Hepatocyte (in vitro differentiated cells): ENCODE data around the gene DIP2C. TPM values are rescaled to one million over a fixed set of nuclear protein-coding genes. Genes with fewer than 3 reads are reported as not detected.

Experiments used
- DNase-seq: peaks from one replicate; pipeline ENCODE4 v3.0.0-alpha.2; 2016; ENCODE audit warnings: low spot score
- H2AFZ ChIP-seq: fragments of 200-600 bp; sonication (generic); 2 replicates; pipeline ENCODE4 v1.6.0; 2016; ENCODE audit warnings: antibody characterized with exemption, mild to moderate bottlenecking
- H3K27ac ChIP-seq: fragments of 200-600 bp; sonication (generic); 2 replicates; pipeline ENCODE4 v1.5.1; 2016; ENCODE audit warnings: mild to moderate bottlenecking
- H3K27me3 ChIP-seq: fragments of 200-600 bp; sonication (generic); 2 replicates; pipeline ENCODE4 v1.6.1; 2016
- H3K36me3 ChIP-seq: fragments of 200-600 bp; sonication (generic); replicated peaks from 2 replicates; pipeline ENCODE4 v1.5.1; 2016; ENCODE audit warnings: low read depth; ENCODE audit not compliant: insufficient read depth
- H3K4me1 ChIP-seq: fragments of 200-600 bp; sonication (generic); 2 replicates; pipeline ENCODE4 v1.5.1; 2016; ENCODE audit warnings: mild to moderate bottlenecking, moderate library complexity; ENCODE audit not compliant: insufficient read depth
- H3K4me2 ChIP-seq: fragments of 200-600 bp; sonication (generic); 2 replicates; pipeline ENCODE4 v1.6.0; 2016
- H3K4me3 ChIP-seq: fragments of 200-600 bp; sonication (generic); 2 replicates; pipeline ENCODE4 v1.5.1; 2016; ENCODE audit warnings: mild to moderate bottlenecking
- H3K79me2 ChIP-seq: fragments of 200-600 bp; sonication (generic); 2 replicates; pipeline ENCODE4 v1.6.0; 2017; ENCODE audit warnings: mild to moderate bottlenecking
- H3K9me2 ChIP-seq: fragments of 200-600 bp; sonication (generic); replicated peaks from 2 replicates; pipeline ENCODE4 v1.6.0; 2017; ENCODE audit warnings: mild to moderate bottlenecking; ENCODE audit not compliant: insufficient read depth
- H3K9me3 ChIP-seq: fragments of 200-600 bp; sonication (generic); 2 replicates; pipeline ENCODE4 v1.5.1; 2016; ENCODE audit warnings: low read depth, mild to moderate bottlenecking
- H4K20me1 ChIP-seq: fragments of 200-600 bp; sonication (generic); 2 replicates; pipeline ENCODE4 v1.6.0; 2016; ENCODE audit warnings: mild to moderate bottlenecking; ENCODE audit not compliant: insufficient read depth, poor library complexity, severe bottlenecking
- CTCF ChIP-seq: fragments of 200-600 bp; sonication (generic); IDR thresholded peaks from 2 replicates; pipeline ENCODE4 v1.5.1; 2016; ENCODE audit warnings: antibody characterized with exemption, mild to moderate bottlenecking; ENCODE audit not compliant: poor library complexity
- EZH2 ChIP-seq: fragments of 200-600 bp; sonication (generic); IDR thresholded peaks from 2 replicates; pipeline ENCODE4 v1.6.1; 2016; ENCODE audit warnings: antibody characterized with exemption, mild to moderate bottlenecking, borderline replicate concordance
- EZH2phosphoT487 ChIP-seq: fragments of 200-600 bp; sonication (generic); IDR thresholded peaks from one replicate; pipeline ENCODE4 v1.6.1; 2018; ENCODE audit warnings: antibody characterized with exemption, mild to moderate bottlenecking, low read depth, moderate library complexity; ENCODE audit not compliant: unreplicated experiment, severe bottlenecking
- WGBS: methylation state at CpG from one replicate; pipeline ENCODE4 v1.1.6; 2016; ENCODE audit warnings: low lambda C conversion rate; ENCODE audit errors: missing lambda C conversion rate; 5-methylcytosine and 5-hydroxymethylcytosine counted together
- polyA plus RNA-seq: library from polyadenylated mRNA; unstranded; fragments of >200 nt; fragmentation: Nextera tagmentation; extraction: Ambion mirVana; gene quantifications from 2 replicates; pipeline ENCODE4 v1.2.1, GENCODE V29; 2016
- total RNA-seq: library from RNA; depleted of rRNA; stranded (reverse); fragments of >200 nt; gene quantifications from 2 replicates; pipeline ENCODE4 v1.2.3, GENCODE V29; 2014

Gene DIP2C
- total and polyA plus RNA-seq, 2 experiments from 2014 or later = 11.1 to 12.8 TPM

DNA sequence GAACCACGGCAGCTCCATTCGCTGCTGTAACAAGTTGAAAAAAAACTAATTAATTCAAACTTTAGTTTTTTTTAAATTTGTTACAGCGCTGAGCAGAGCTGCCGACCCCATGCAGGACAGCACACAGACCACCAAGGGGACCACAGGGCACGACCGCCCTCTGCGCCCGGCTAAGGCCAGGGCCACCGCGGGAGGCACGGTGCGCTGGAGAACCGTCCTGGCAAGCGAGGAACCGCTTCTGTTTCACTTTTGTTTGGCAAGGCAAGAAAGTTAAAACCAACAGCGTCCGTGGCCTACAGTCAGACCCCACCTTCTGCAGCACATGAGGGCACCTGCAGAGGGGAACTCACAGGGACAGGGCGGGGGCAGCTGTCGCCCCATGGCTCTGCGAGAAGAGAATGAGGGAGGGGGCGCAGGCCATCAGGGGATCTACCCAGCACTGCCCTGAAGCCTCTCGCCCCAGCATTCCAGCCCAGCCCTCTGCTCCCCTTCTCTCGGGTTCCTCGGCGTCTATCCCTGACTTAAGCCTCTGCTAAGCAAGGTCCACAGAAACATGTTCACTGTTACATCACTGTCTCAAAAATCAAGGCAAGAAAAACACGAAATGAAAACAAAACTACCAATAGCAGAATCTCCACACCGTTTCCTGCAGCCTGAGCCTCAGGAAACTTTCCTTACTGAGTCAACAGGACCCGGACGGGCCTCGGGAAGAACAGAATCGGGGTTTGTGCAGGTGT is 204.4 kb downstream of the DIP2C start:
- TF ChIP-seq CTCF = no peak
- no peak for TF ChIP-seq EZH2phosphoT487
- TF ChIP-seq EZH2 = no peak
- Histone ChIP-seq H3K9me2 (no peaks in the 10 kb centered on the region), H3K36me3 (no peaks in the 10 kb centered on the region), H4K20me1 (peaks cover 6% of the 10 kb centered on the region), H3K27me3 (no peaks in the 10 kb centered on the region), H3K79me2 (peaks cover 19% of the 10 kb centered on the region), H3K27ac (no peak overlapping the region), H3K4me1 (no peaks in the 10 kb centered on the region), H3K4me2 (no peak overlapping the region), H3K9me3 (no peaks in the 10 kb centered on the region), H2AFZ (no peak overlapping the region), H3K4me3 (no peak overlapping the region)
- DNase-seq = no peak
- WGBS = 92% methylated on average over 30 of the region's 31 CpGs

GRCh38 chr10:484441-484924 is 205.0 kb downstream of the DIP2C start:
- H3K9me2 ChIP-seq = no peaks in the 10 kb centered on the region
- no peaks in the 10 kb centered on the region for H3K36me3 ChIP-seq
- TF ChIP-seq EZH2phosphoT487 (no peak), CTCF (no peak), EZH2 (no peak)
- H4K20me1 ChIP-seq = peaks cover 6% of the 10 kb centered on the region
- H3K79me2 ChIP-seq = peaks cover 19% of the 10 kb centered on the region
- no peaks in the 10 kb centered on the region for H3K4me1 ChIP-seq
- H3K4me2 ChIP-seq = no peak overlapping the region
- no peak overlapping the region for H3K4me3 ChIP-seq
- no peak overlapping the region for H2AFZ ChIP-seq
- H3K9me3 ChIP-seq = no peaks in the 10 kb centered on the region
- H3K27ac ChIP-seq = no peak overlapping the region
- no peak for DNase-seq
- 77% methylated on average over 24 of the region's 24 CpGs for WGBS
- H3K27me3 ChIP-seq = no peaks in the 10 kb centered on the region

DNA sequence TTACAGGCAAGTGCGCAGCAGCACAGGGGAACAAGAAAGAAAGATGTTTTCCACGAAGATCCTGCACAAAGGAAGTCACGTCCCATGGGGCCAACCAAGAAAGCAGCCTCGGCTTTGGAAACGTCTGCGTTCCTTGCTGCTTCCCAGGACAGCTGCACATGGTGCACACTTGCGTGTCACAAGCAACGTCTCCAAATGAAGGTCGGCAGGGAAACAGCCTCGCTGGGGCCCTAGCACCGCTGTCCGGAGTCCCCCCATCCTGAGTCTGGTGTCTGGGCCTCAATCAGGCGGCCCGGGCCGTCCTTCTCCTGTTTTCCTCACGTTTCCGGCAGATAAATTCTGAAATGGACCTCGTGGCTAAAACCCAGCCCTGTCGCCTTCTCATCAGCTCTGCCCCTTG is 206.2 kb downstream of the DIP2C start:
- Histone ChIP-seq H3K36me3 (no peaks in the 10 kb centered on the region), H3K4me1 (no peaks in the 10 kb centered on the region), H4K20me1 (peaks cover 6% of the 10 kb centered on the region), H3K79me2 (peaks cover 9% of the 10 kb centered on the region), H2AFZ (no peak overlapping the region), H3K27me3 (no peaks in the 10 kb centered on the region), H3K4me3 (no peak overlapping the region), H3K27ac (no peak overlapping the region), H3K9me3 (no peaks in the 10 kb centered on the region), H3K4me2 (no peak overlapping the region), H3K9me2 (no peaks in the 10 kb centered on the region)
- 94% methylated on average over 19 of the region's 19 CpGs for WGBS
- DNase-seq = no peak
- TF ChIP-seq CTCF = no peak
